ENCODE measurements around the gene DHODH. TPM values are rescaled to one million over a fixed set of nuclear protein-coding genes. Genes with fewer than 3 reads are reported as not detected.
A peak's percentile ranks its signal among the peaks of the same experiment; 100 is the strongest.
"Not testable (repeated sequence)": the region's sequence is repeated elsewhere in the genome, so short reads cannot be mapped to it uniquely, and the experiment has no call there.

Gene DHODH
- total RNA-seq, 2 donors from 2014 or later, result 4.3 to 9.4 TPM

GRCh38 chr16:72072514-72073342 lies 64.2 kb downstream of the DHODH start:
- H3K9ac ChIP-seq (ENCODE audit: low read depth in 2 of 2, low read length in 2 of 2), result peak overlapping the region in 1 of 2 donors; percentile 5
- no peaks in the 10 kb centered on the region for H3K27me3 ChIP-seq
- intact Hi-C loops (cut with DNase I), result no loop called here
- DNase-seq, result peak; percentile 48
- TF ChIP-seq, protein P1, sequence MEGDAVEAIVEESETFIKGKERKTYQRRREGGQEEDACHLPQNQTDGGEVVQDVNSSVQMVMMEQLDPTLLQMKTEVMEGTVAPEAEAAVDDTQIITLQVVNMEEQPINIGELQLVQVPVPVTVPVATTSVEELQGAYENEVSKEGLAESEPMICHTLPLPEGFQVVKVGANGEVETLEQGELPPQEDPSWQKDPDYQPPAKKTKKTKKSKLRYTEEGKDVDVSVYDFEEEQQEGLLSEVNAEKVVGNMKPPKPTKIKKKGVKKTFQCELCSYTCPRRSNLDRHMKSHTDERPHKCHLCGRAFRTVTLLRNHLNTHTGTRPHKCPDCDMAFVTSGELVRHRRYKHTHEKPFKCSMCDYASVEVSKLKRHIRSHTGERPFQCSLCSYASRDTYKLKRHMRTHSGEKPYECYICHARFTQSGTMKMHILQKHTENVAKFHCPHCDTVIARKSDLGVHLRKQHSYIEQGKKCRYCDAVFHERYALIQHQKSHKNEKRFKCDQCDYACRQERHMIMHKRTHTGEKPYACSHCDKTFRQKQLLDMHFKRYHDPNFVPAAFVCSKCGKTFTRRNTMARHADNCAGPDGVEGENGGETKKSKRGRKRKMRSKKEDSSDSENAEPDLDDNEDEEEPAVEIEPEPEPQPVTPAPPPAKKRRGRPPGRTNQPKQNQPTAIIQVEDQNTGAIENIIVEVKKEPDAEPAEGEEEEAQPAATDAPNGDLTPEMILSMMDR (IDR thresholded peaks at IDR 0.05), result no peak
- no peak overlapping the region for H3K4me3 ChIP-seq
- no peak overlapping the region for H3K27ac ChIP-seq
- no peaks in the 10 kb centered on the region for H3K9me3 ChIP-seq
- no peaks in the 10 kb centered on the region for H3K36me3 ChIP-seq
- no peaks in the 10 kb centered on the region for H3K4me1 ChIP-seq

DNA sequence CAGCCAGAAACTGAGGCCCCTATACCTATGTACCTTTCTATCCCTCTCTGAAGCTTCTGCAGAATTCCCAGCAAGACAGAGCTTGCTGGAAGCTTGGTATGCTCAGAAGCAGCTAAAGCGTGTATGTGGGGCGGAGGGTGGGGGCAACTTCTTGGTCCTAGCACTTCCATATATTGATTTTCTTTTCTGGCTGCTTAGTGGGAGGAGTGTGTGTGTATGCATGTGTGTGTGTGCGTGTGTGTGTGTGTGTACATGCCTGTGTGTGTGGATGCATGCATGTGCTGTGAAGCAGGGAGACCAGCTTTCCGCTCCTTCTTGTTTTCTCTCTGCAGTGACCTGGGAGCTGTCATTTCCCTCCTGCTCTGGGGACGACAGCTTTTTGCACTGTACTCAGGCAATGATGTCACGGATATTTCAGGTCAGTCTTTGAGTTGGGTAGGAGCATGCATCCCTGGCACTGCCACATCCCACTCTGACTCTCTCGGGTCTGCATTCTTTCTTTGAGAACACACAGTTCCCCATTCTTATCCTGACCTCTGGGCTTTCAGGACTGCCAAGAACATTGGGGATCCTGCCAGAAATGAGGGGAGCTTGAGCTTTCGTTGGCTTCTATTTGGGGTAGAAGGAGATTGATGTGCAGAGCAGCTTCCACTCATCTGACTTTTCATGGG lies 65.2 kb downstream of the DHODH start:
- no peak for DNase-seq
- Histone ChIP-seq H3K9ac (ENCODE audit: low read depth in 2 of 2, low read length in 2 of 2) (no peak overlapping the region), H3K9me3 (no peaks in the 10 kb centered on the region), H3K4me3 (no peak overlapping the region), H3K36me3 (no peaks in the 10 kb centered on the region), H3K4me1 (no peaks in the 10 kb centered on the region), H3K27me3 (no peaks in the 10 kb centered on the region), H3K27ac (no peak overlapping the region)
- intact Hi-C loops (cut with DNase I), result no loop called here
- TF ChIP-seq, protein P1 (IDR thresholded peaks at IDR 0.05), result no peak

DNA sequence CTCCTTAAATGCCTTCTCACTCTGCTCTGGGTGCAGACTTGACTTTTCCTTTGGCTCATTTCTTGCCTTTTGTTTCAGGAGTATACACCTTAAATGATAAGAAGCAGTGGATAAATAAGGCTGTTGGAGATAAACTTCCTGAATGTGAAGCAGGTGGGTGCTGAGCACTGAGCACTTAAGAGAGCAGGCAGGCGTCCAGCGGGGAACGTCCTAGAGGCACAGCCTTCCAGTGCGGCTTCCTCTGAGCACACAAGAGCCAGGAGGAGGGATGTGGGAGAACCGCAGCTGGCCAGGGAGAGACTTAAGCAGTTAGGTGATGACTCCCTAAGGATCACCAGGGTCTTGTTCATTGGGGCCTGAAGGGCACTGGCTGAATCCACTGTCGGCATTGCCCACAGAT lies 66.5 kb downstream of the DHODH start:
- H3K9ac ChIP-seq (ENCODE audit: low read depth in 2 of 2, low read length in 2 of 2); H3K27ac ChIP-seq; DNase-seq; H3K4me3 ChIP-seq; H3K4me1 ChIP-seq; H3K36me3 ChIP-seq; H3K27me3 ChIP-seq; intact Hi-C loops (cut with DNase I); H3K9me3 ChIP-seq: not testable (repeated sequence)

Other genes with a start within 250 kb of the DHODH start
- 100 to 1,000 TPM; 101 to 102 TPM for gene AP1G1, start 199.9 kb upstream of the DHODH start, total RNA-seq
- 10 to 100 TPM; 19.4 to 26.1 TPM for gene ATXN1L, start 162.8 kb upstream of the DHODH start, total RNA-seq
- 10 to 100 TPM in 1 of 2 donors, 1 to 10 TPM in 1; 6.3 to 10.1 TPM for gene ZNF821, start 124.6 kb upstream of the DHODH start, total RNA-seq
- 100 to 1,000 TPM; 180 to 304 TPM for gene IST1, start 113.2 kb upstream of the DHODH start, total RNA-seq
- gene PKD1L3, start 8.3 kb upstream of the DHODH start, total RNA-seq, result under 1 TPM; 0.05 to 0.07 TPM
- 10 to 100 TPM in 1 of 2 donors, 1 to 10 TPM in 1; 5.7 to 27.6 TPM for gene HP, start 45.8 kb downstream of the DHODH start, total RNA-seq
- gene HPR, start 54.5 kb downstream of the DHODH start, total RNA-seq, result under 1 TPM in 1 of 2 donors, not detected in 1; 0.69 TPM
- 10 to 100 TPM; 10.1 to 13.7 TPM for gene TXNL4B, start 84.9 kb downstream of the DHODH start, total RNA-seq
- gene DHX38, start 85.1 kb downstream of the DHODH start, total RNA-seq, result 10 to 100 TPM; 41.7 to 79.3 TPM
- gene PMFBP1, start 163.4 kb downstream of the DHODH start, total RNA-seq, result 1 to 10 TPM; 3.7 to 4.9 TPM

Measured in colonic mucosa (tissue), 4 donors.